WTC11 (cell line): Measurements from ENCODE around the gene TMEM79. TPM values are rescaled to one million over a fixed set of nuclear protein-coding genes. Genes with fewer than 3 reads are reported as not detected.
A peak's percentile ranks its signal among the peaks of the same experiment; 100 is the strongest.

Source experiments
- ATAC-seq: fragments of 200-7000 bp; cut with Tn5 transposase; 2 replicates; pipeline ENCODE4 v1.10.0; 2021; ENCODE audit warnings: mild to moderate bottlenecking, moderate library complexity
- CTCF ChIA-PET: fragments of 300-600 bp; sonication (Branson Sonifier 250); formaldehyde crosslinking; loops from one replicate; lab custom pipeline; 2021; ENCODE audit warnings: antibody characterized with exemption; lab: Charles Lee
- POLR2A ChIA-PET: fragments of 350-600 bp; sonication (Branson Sonifier 250); formaldehyde crosslinking; loops from one replicate; lab custom pipeline; 2021; ENCODE audit warnings: antibody characterized with exemption; lab: Charles Lee
- DNase-seq: peaks from one replicate; pipeline ENCODE4 v3.0.0; 2021; ENCODE audit warnings: low spot score
- H3K27ac Mint-ChIP-seq: 2 replicates; pipeline ENCODE4 v1.8.0; 2021; ENCODE audit warnings: mixed read lengths
- H3K27me3 Mint-ChIP-seq: 2 replicates; pipeline ENCODE4 v1.8.0; 2021; ENCODE audit warnings: low read depth, mild to moderate bottlenecking, moderate library complexity, mixed read lengths
- H3K36me3 Mint-ChIP-seq: 2 replicates; pipeline ENCODE4 v1.8.0; 2021; ENCODE audit warnings: mixed read lengths
- H3K4me1 Mint-ChIP-seq: 2 replicates; pipeline ENCODE4 v1.8.0; 2022; ENCODE audit warnings: mixed read lengths
- H3K4me3 Mint-ChIP-seq: 2 replicates; pipeline ENCODE4 v1.8.0; 2021; ENCODE audit warnings: mild to moderate bottlenecking, moderate library complexity, mixed read lengths
- H3K9me3 Mint-ChIP-seq: 2 replicates; pipeline ENCODE4 v1.8.0; 2021; ENCODE audit warnings: mixed read lengths
- CDX4 ChIP-seq: fragments of 250-450 bp; sonication (Bioruptor Pico); IDR thresholded peaks from 2 replicates; pipeline ENCODE4 v1.9.0; 2021; ENCODE audit warnings: moderate library complexity, mild to moderate bottlenecking, inconsistent platforms, borderline replicate concordance
- CREM ChIP-seq: sonication (generic); formaldehyde crosslinking; IDR thresholded peaks from 2 replicates; pipeline ENCODE4 v1.8.1; 2022; ENCODE audit warnings: mild to moderate bottlenecking, missing genetic modification reagents, moderate library complexity
- EMX1 ChIP-seq: fragments of 250-450 bp; sonication (Bioruptor Pico); IDR thresholded peaks from 2 replicates; pipeline ENCODE4 v1.8.0; 2021; ENCODE audit warnings: mild to moderate bottlenecking
- GABPB1 ChIP-seq: sonication (generic); formaldehyde crosslinking; IDR thresholded peaks from 2 replicates; pipeline ENCODE4 v1.8.1; 2023; ENCODE audit warnings: mild to moderate bottlenecking, missing genetic modification reagents
- HMGA2 ChIP-seq: fragments of 250-450 bp; sonication (Bioruptor Pico); IDR thresholded peaks from 2 replicates; pipeline ENCODE4 v1.4.0; 2021; ENCODE audit warnings: mild to moderate bottlenecking, moderate library complexity
- JAZF1 ChIP-seq: fragments of 250-450 bp; sonication (Bioruptor Pico); IDR thresholded peaks from 2 replicates; pipeline ENCODE4 v1.9.0; 2021; ENCODE audit warnings: moderate library complexity, mild to moderate bottlenecking, inconsistent platforms
- KAT7 ChIP-seq: sonication (generic); formaldehyde crosslinking; IDR thresholded peaks from 2 replicates; pipeline ENCODE4 v1.8.1; 2023; ENCODE audit warnings: missing genetic modification reagents, mild to moderate bottlenecking, borderline replicate concordance
- NR1H2 ChIP-seq: sonication (generic); formaldehyde crosslinking; IDR thresholded peaks from 2 replicates; pipeline ENCODE4 v1.9.0; 2021; ENCODE audit warnings: mild to moderate bottlenecking, moderate library complexity, missing genetic modification reagents
- NR3C1 ChIP-seq: sonication (generic); formaldehyde crosslinking; conservative IDR thresholded peaks from 2 replicates; pipeline ENCODE4 v1.8.1; 2023; ENCODE audit warnings: low read depth, mild to moderate bottlenecking, missing genetic modification reagents
- OVOL2 ChIP-seq: fragments of 250-450 bp; sonication (Bioruptor Pico); IDR thresholded peaks from 2 replicates; pipeline ENCODE4 v1.9.0; 2021; ENCODE audit warnings: mild to moderate bottlenecking, borderline replicate concordance
- PRRX2 ChIP-seq: fragments of 250-450 bp; sonication (Bioruptor Pico); IDR thresholded peaks from 2 replicates; pipeline ENCODE4 v1.8.0; 2021; ENCODE audit warnings: mild to moderate bottlenecking
- RORB ChIP-seq: fragments of 250-450 bp; sonication (Bioruptor Pico); IDR thresholded peaks from 2 replicates; pipeline ENCODE4 v1.9.0; 2021; ENCODE audit warnings: mild to moderate bottlenecking
- SMAD3 ChIP-seq: sonication (generic); formaldehyde crosslinking; IDR thresholded peaks from 2 replicates; pipeline ENCODE4 v1.8.0; 2022; ENCODE audit warnings: missing genetic modification reagents, mild to moderate bottlenecking, borderline replicate concordance
- SP1 ChIP-seq: sonication (generic); formaldehyde crosslinking; conservative IDR thresholded peaks from 2 replicates; pipeline ENCODE4 v1.8.1; 2022; ENCODE audit warnings: missing genetic modification reagents
- TEAD1 ChIP-seq: sonication (generic); formaldehyde crosslinking; IDR thresholded peaks from 2 replicates; pipeline ENCODE4 v1.8.0; 2022; ENCODE audit warnings: mild to moderate bottlenecking, missing genetic modification reagents
- TEAD4 ChIP-seq: sonication (generic); formaldehyde crosslinking; IDR thresholded peaks from 2 replicates; pipeline ENCODE4 v1.8.0; 2022; ENCODE audit warnings: mild to moderate bottlenecking, missing genetic modification reagents
- ZBTB21 ChIP-seq: sonication (generic); formaldehyde crosslinking; IDR thresholded peaks from 2 replicates; pipeline ENCODE4 v1.8.1; 2023; ENCODE audit warnings: mild to moderate bottlenecking, missing genetic modification reagents, borderline replicate concordance
- ZNF219 ChIP-seq: sonication (generic); formaldehyde crosslinking; IDR thresholded peaks from 2 replicates; pipeline ENCODE4 v1.8.0; 2023; ENCODE audit warnings: missing genetic modification reagents, mild to moderate bottlenecking, borderline replicate concordance
- ZNF232 ChIP-seq: sonication (generic); formaldehyde crosslinking; IDR thresholded peaks from 2 replicates; pipeline ENCODE4 v1.8.0; 2022; ENCODE audit warnings: mild to moderate bottlenecking, missing genetic modification reagents
- ZNF317 ChIP-seq: sonication (generic); formaldehyde crosslinking; IDR thresholded peaks from 2 replicates; pipeline ENCODE4 v1.8.1; 2023; ENCODE audit warnings: low read depth, mild to moderate bottlenecking, moderate library complexity, missing genetic modification reagents, borderline replicate concordance
- ZNF416 ChIP-seq: fragments of 250-450 bp; sonication (Bioruptor Pico); IDR thresholded peaks from 2 replicates; pipeline ENCODE4 v1.9.0; 2021; ENCODE audit warnings: mild to moderate bottlenecking, inconsistent platforms
- ZNF423 ChIP-seq: fragments of 250-450 bp; sonication (Bioruptor Pico); IDR thresholded peaks from 2 replicates; pipeline ENCODE4 v2.1.2; 2022; ENCODE audit warnings: mild to moderate bottlenecking, moderate library complexity
- total RNA-seq: library from RNA; stranded (reverse); gene quantifications from 3 replicates; pipeline ENCODE4 v1.2.3, GENCODE V29; 2021
- TF ChIP-seq, protein P1 (sequence below): sonication (generic); formaldehyde crosslinking; IDR thresholded peaks from 2 replicates; pipeline ENCODE4 v1.8.1; 2022; ENCODE audit warnings: missing genetic modification reagents, borderline replicate concordance
- TF ChIP-seq, protein P2 (sequence below): sonication (generic); formaldehyde crosslinking; conservative IDR thresholded peaks from 2 replicates; pipeline ENCODE4 v1.8.1; 2023; ENCODE audit warnings: mild to moderate bottlenecking, low read depth, missing genetic modification reagents, moderate library complexity
- TF ChIP-seq, protein P3 (sequence below): sonication (generic); formaldehyde crosslinking; IDR thresholded peaks from 2 replicates; pipeline ENCODE4 v1.8.1; 2022; ENCODE audit warnings: mild to moderate bottlenecking, missing genetic modification reagents, moderate library complexity, borderline replicate concordance
- TF ChIP-seq, protein P4 (sequence below): sonication (generic); formaldehyde crosslinking; IDR thresholded peaks from 2 replicates; pipeline ENCODE4 v1.8.1; 2023; ENCODE audit warnings: mild to moderate bottlenecking, moderate library complexity, missing genetic modification reagents
- TF ChIP-seq, protein P5 (sequence below): fragments of 250-450 bp; sonication (Bioruptor Pico); IDR thresholded peaks from 2 replicates; pipeline ENCODE4 v1.9.0; 2021; ENCODE audit warnings: mild to moderate bottlenecking

The TMEM79 gene
- total RNA-seq, 1 experiment from 2014 or later: 2.2 TPM

- peak; percentile 94 for ATAC-seq
- peak within 1 kb of the TSS; percentile 97 for H3K4me3 Mint-ChIP-seq
- no peaks in the 10 kb centered on the region for H3K9me3 Mint-ChIP-seq
- ChIA-PET POLR2A (interaction anchor here (0.5 to 2.0 kb wide), 13 partner anchors 10 to 1989 kb away, joined by 3 to 10 read pairs (median 4); partner anchors contain the start of genes CCT3, PMF1 and TSACC), CTCF (interaction anchor here (0.7 to 2.4 kb wide), 26 partner anchors 11 to 345 kb away, joined by 3 to 18 read pairs (median 5); partner anchors contain the start of genes CCT3, PMF1, SLC25A44 and TSACC)
- peak; percentile 97 for DNase-seq
- H3K27ac Mint-ChIP-seq: peak within 1 kb of the TSS; percentile 97
- no peaks in the 10 kb centered on the region for H3K27me3 Mint-ChIP-seq
- H3K4me1 Mint-ChIP-seq: peaks cover 24% of the 10 kb centered on the region
- H3K36me3 Mint-ChIP-seq: peaks cover 13% of the 10 kb centered on the region
- TF ChIP-seq, protein P1, sequence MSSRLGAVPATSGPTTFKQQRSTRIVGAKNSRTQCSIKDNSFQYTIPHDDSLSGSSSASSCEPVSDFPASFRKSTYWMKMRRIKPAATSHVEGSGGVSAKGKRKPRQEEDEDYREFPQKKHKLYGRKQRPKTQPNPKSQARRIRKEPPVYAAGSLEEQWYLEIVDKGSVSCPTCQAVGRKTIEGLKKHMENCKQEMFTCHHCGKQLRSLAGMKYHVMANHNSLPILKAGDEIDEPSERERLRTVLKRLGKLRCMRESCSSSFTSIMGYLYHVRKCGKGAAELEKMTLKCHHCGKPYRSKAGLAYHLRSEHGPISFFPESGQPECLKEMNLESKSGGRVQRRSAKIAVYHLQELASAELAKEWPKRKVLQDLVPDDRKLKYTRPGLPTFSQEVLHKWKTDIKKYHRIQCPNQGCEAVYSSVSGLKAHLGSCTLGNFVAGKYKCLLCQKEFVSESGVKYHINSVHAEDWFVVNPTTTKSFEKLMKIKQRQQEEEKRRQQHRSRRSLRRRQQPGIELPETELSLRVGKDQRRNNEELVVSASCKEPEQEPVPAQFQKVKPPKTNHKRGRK (CRISPR knock-in tag): no peak
- TF ChIP-seq ZNF232 (CRISPR knock-in tag) (no peak), GABPB1 (peak; percentile 72), TEAD4 (CRISPR knock-in tag) (no peak), ZNF423 (no peak), NR3C1 (CRISPR knock-in tag) (no peak), SP1 (CRISPR knock-in tag) (peak; percentile 92), ZBTB21 (CRISPR knock-in tag) (peak; percentile 60; the same call in 1 of the 2 replicates), EMX1 (CRISPR knock-in tag) (no peak), JAZF1 (no peak), RORB (CRISPR knock-in tag) (no peak), TEAD1 (CRISPR knock-in tag) (peak; percentile 90; the same call in 1 of the 2 replicates), ZNF317 (CRISPR knock-in tag) (no peak), ZNF219 (CRISPR knock-in tag) (no peak), NR1H2 (CRISPR knock-in tag) (no peak), SMAD3 (CRISPR knock-in tag) (peak; percentile 14; the same call in 1 of the 2 replicates), CDX4 (no peak), PRRX2 (CRISPR knock-in tag) (no peak), HMGA2 (CRISPR knock-in tag) (no peak), OVOL2 (CRISPR knock-in tag) (no peak), ZNF416 (CRISPR knock-in tag) (peak; percentile 84; the same call in 1 of the 2 replicates), CREM (CRISPR knock-in tag) (peak; percentile 58; the same call in 1 of the 2 replicates), KAT7 (CRISPR knock-in tag) (peak; percentile 67; the same call in 1 of the 2 replicates)
- TF ChIP-seq, protein P2, sequence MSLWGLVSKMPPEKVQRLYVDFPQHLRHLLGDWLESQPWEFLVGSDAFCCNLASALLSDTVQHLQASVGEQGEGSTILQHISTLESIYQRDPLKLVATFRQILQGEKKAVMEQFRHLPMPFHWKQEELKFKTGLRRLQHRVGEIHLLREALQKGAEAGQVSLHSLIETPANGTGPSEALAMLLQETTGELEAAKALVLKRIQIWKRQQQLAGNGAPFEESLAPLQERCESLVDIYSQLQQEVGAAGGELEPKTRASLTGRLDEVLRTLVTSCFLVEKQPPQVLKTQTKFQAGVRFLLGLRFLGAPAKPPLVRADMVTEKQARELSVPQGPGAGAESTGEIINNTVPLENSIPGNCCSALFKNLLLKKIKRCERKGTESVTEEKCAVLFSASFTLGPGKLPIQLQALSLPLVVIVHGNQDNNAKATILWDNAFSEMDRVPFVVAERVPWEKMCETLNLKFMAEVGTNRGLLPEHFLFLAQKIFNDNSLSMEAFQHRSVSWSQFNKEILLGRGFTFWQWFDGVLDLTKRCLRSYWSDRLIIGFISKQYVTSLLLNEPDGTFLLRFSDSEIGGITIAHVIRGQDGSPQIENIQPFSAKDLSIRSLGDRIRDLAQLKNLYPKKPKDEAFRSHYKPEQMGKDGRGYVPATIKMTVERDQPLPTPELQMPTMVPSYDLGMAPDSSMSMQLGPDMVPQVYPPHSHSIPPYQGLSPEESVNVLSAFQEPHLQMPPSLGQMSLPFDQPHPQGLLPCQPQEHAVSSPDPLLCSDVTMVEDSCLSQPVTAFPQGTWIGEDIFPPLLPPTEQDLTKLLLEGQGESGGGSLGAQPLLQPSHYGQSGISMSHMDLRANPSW (CRISPR knock-in tag): no peak
- TF ChIP-seq, protein P3, sequence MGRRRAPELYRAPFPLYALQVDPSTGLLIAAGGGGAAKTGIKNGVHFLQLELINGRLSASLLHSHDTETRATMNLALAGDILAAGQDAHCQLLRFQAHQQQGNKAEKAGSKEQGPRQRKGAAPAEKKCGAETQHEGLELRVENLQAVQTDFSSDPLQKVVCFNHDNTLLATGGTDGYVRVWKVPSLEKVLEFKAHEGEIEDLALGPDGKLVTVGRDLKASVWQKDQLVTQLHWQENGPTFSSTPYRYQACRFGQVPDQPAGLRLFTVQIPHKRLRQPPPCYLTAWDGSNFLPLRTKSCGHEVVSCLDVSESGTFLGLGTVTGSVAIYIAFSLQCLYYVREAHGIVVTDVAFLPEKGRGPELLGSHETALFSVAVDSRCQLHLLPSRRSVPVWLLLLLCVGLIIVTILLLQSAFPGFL (CRISPR knock-in tag): no peak; the same call in 1 of the 2 replicates
- TF ChIP-seq, protein P4, sequence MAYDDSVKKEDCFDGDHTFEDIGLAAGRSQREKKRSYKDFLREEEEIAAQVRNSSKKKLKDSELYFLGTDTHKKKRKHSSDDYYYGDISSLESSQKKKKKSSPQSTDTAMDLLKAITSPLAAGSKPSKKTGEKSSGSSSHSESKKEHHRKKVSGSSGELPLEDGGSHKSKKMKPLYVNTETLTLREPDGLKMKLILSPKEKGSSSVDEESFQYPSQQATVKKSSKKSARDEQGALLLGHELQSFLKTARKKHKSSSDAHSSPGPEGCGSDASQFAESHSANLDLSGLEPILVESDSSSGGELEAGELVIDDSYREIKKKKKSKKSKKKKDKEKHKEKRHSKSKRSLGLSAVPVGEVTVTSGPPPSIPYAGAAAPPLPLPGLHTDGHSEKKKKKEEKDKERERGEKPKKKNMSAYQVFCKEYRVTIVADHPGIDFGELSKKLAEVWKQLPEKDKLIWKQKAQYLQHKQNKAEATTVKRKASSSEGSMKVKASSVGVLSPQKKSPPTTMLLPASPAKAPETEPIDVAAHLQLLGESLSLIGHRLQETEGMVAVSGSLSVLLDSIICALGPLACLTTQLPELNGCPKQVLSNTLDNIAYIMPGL (CRISPR knock-in tag): peak; percentile 53; the same call in 1 of the 2 replicates
- TF ChIP-seq, protein P5, sequence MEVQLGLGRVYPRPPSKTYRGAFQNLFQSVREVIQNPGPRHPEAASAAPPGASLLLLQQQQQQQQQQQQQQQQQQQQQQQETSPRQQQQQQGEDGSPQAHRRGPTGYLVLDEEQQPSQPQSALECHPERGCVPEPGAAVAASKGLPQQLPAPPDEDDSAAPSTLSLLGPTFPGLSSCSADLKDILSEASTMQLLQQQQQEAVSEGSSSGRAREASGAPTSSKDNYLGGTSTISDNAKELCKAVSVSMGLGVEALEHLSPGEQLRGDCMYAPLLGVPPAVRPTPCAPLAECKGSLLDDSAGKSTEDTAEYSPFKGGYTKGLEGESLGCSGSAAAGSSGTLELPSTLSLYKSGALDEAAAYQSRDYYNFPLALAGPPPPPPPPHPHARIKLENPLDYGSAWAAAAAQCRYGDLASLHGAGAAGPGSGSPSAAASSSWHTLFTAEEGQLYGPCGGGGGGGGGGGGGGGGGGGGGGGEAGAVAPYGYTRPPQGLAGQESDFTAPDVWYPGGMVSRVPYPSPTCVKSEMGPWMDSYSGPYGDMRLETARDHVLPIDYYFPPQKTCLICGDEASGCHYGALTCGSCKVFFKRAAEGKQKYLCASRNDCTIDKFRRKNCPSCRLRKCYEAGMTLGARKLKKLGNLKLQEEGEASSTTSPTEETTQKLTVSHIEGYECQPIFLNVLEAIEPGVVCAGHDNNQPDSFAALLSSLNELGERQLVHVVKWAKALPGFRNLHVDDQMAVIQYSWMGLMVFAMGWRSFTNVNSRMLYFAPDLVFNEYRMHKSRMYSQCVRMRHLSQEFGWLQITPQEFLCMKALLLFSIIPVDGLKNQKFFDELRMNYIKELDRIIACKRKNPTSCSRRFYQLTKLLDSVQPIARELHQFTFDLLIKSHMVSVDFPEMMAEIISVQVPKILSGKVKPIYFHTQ (CRISPR knock-in tag): no peak
Measured at GRCh38 chr1:156282479-156283222, 1.5 kb upstream of the TMEM79 start, which contains the start of gene SMG5. Gene SMG5 (minus strand): TSS chr1:156282825. CDS start chr1:156282680, 145 bp downstream.
